ES-I3 (cell line): Measurements from ENCODE around the gene PPP3R1.

Source experiments
- H3K36me3 ChIP-seq: 2 replicates; pipeline ENCODE4 v1.6.1; 2013; ENCODE audit warnings: mild to moderate bottlenecking, low read length, control low read depth, moderate library complexity; ENCODE audit not compliant: insufficient read depth
- H3K4me1 ChIP-seq: 2 replicates; pipeline ENCODE4 v1.6.1; 2013; ENCODE audit warnings: mild to moderate bottlenecking, control low read depth, low read length; ENCODE audit not compliant: insufficient read depth
- H3K9ac ChIP-seq: 2 replicates; pipeline ENCODE4 v1.6.1; 2013; ENCODE audit warnings: low read depth, mild to moderate bottlenecking, low read length, moderate library complexity
- H3K9me3 ChIP-seq: 2 replicates; pipeline ENCODE4 v1.6.1; 2013; ENCODE audit warnings: mild to moderate bottlenecking, low read length, moderate library complexity; ENCODE audit not compliant: control insufficient read depth, insufficient read depth

PPP3R1 gene

DNA sequence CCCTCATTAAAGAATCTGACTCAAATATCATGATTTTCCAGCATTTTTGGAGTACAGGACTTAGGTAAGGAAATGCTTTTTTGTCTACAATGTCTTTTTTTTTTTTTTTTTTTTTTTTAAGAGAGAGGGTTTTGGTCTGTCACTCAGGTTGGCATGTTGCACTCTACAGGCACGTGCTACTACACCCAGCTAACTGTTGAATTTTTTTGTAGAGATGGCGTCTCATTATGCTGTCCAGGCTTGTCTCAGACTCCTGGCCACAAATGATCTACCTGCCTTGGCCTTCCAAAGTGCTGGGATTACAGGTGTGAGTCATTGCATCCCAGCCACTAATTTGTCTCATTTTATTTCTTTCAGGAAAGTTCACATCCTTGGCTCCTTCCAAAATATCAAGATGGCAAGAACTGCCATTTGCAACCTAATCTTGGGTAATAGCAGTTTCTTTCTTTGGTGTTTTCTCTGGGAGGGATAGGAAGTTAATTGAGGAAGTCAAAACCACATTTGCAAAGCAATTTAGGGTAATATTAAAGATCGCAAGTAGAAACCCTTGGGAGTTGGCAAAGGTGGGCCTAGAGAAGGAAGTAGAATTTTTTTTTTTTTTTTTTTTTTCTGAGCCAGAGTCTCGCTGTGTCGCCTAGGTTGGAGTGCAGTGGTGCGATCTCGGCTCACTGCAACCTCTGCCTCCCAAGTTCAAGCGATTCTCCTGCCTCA is 79.2 kb downstream of the PPP3R1 start:
- Histone ChIP-seq H3K4me1 (no peaks in the 10 kb centered on the region), H3K9ac (no peak overlapping the region), H3K9me3 (no peaks in the 10 kb centered on the region), H3K36me3 (peaks cover 16% of the 10 kb centered on the region)

DNA sequence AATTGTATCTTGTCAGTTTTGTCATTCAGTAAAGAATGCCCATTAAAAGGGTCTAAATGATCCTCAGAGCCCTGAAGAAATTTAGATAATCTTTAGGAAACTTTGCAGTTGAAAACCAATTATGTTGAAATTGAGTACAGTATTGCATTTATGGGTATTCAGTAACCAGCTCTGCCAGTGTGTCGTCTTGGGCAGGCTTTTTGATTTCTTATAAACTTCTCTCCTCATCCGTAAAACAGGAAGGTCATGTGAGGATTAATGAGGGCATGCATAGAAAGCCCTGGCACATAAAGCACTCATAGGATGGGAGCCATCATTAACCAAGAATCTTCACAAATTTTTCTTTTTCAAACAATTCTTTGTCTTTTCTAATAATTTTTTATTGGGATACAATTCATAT is 79.8 kb downstream of the PPP3R1 start:
- Histone ChIP-seq H3K36me3 (peaks cover 16% of the 10 kb centered on the region), H3K9ac (no peak overlapping the region), H3K9me3 (no peaks in the 10 kb centered on the region)

DNA sequence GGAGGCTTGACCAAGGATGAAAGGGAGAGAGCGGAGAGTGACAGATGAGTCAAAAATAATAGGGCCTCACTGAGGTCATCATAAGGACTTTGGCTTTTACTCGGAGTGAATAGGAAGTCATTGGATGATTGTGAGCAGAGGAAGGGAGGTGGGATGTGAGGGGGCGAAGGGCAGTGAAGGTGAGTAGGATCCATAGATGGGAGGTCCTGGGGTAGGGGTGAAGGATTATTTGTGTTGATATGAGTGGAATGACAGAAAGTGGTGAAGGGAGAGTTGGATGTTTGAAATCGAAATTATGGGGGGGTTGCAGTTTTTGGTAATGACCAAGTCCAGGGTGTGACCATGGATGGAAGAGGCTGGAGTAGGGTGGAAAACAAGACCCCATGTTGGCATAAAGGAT is 80.6 kb downstream of the PPP3R1 start:
- Histone ChIP-seq H3K9me3 (no peaks in the 10 kb centered on the region), H3K36me3 (peaks cover 16% of the 10 kb centered on the region), H3K9ac (no peak overlapping the region)

More for the DNA sequence above, 79.8 kb downstream of the PPP3R1 start:
- no peaks in the 10 kb centered on the region for H3K4me1 ChIP-seq

DNA sequence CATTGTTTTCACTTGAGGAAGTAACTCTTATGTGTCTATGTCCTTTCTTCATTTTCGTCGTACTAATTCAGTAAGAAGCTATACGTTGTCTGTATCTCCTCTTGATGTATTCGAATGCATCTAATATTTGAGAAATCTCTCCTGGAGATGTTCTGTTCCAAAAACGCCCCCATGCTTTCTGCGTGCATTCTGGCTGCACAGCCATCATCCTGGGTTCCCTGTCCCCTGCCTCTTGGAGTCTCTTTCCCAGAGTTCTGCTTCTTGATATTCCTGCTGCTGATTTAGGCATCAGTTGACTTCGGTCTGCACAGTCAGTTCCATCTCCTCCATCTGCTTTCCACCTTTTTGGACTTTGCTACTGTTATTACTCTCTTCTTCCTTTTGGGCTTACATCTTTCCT is 81.2 kb downstream of the PPP3R1 start:
- Histone ChIP-seq H3K9me3 (no peaks in the 10 kb centered on the region), H3K9ac (no peak overlapping the region), H3K4me1 (no peaks in the 10 kb centered on the region), H3K36me3 (peaks cover 16% of the 10 kb centered on the region)

More for the DNA sequence above, 80.6 kb downstream of the PPP3R1 start:
- no peaks in the 10 kb centered on the region for H3K4me1 ChIP-seq

DNA sequence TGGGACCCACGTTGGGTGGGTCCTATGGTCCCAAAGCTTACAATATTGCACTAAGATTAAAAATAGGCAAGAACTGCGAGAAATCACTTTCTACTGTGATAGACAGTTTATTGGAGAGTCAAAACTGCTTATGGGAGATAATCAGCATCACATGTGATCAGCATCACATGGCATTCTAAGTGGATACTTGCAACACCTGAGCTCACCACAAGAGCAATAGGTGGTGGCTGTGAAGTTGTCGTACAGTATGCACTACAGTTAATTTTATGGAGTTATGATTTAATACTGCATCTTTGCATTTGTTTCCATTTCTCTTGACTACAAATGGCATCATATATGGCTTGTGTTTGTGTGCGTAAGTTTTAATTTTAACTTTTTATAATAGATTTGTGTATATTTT is 83.0 kb downstream of the PPP3R1 start:
- H3K4me1 ChIP-seq, result no peaks in the 10 kb centered on the region
- no peak overlapping the region for H3K9ac ChIP-seq
- no peaks in the 10 kb centered on the region for H3K9me3 ChIP-seq
- H3K36me3 ChIP-seq, result peaks cover 11% of the 10 kb centered on the region

DNA sequence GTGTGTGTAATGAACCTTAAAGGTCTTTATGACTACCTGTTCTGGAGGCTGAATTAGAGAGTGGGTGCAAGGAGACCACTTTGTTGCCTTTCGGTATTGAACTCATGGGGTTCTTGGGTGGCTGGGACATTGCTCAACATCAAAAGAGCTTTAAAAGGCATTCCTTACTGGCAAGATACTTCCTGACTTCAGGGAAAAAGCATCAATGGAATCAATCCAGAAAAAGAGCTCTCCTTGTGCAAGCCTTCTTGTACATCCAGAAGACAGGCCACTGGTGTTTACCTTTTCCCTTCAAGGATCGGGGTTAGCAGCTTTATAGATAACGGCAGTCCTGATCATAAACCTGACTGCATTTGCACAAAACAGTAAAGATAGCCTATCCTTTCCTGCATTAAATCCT is 85.1 kb downstream of the PPP3R1 start:
- Histone ChIP-seq H3K4me1 (no peaks in the 10 kb centered on the region), H3K9me3 (no peaks in the 10 kb centered on the region), H3K9ac (no peak overlapping the region), H3K36me3 (peaks cover 12% of the 10 kb centered on the region)

DNA sequence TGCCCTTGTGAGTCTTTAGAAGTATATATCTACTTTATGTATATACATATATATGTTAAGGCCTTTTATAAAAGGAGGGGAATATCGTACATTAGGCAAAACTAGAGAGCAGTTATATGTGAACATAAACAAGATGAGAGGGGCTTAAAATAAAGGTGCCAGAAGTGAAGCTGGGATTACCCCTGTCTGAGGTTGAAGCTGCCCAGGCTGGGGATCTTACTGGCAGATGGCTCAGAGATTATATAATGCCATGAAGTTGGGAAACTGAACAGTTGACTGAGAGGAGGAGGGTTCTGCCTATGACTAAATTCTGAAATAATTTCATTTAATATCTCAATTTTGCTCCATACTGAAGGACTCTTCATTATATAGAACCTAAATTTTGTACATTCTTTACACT is 88.7 kb downstream of the PPP3R1 start:
- H3K4me1 ChIP-seq, result no peaks in the 10 kb centered on the region
- peaks cover 22% of the 10 kb centered on the region for H3K36me3 ChIP-seq
- no peak overlapping the region for H3K9ac ChIP-seq
- no peaks in the 10 kb centered on the region for H3K9me3 ChIP-seq

DNA sequence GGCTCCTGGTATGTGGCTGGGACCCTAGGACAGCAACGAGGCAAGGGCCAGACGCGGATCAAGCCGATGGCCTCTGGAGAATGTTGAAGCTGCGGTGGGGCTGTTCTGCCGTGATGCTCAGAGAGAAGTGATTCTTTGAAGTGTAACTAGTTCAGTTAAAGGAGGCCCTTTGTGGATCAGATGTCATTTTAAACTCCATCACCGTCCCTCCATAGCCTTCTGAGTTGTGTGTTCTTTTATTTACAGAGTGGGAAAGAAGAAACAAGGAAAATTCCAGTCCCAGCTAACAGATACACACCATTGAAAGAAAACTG is 94.2 kb downstream of the PPP3R1 start:
- Histone ChIP-seq H3K9me3 (no peaks in the 10 kb centered on the region), H3K36me3 (peaks cover 18% of the 10 kb centered on the region), H3K4me1 (no peaks in the 10 kb centered on the region), H3K9ac (peak overlapping the region; percentile 96)

DNA sequence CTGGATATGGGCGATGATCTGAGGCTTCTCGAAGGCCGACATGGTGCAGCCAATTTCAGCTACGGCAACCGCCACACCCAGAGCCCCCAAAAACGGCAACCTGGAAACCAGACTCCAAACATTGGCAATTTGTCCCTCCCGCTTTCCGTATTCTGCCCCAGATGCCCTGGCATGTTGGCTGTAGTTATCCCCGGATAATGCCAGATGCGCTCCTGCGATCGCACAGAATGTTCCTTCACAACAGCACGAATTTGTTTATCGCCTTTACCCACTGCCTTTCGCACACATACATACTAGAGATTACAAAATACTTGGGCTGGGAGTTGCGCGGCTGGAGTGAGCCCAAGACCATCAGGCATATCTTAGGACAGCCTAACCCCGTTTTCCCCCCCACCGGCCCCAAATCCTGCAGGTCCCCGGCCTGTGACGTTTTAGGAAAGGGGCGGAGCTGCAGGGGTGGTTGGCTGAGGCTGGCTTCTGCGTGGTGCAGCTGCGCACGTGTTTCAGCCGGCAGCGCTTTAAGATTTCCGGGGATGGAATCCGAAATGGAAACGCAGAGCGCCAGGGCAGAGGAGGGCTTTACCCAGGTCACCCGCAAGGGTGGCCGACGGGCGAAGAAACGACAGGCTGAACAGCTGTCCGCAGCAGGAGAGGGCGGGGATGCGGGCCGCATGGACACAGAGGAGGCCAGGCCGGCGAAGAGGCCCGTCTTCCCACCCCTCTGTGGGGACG is 94.8 kb downstream of the PPP3R1 start, which contains the start of gene PNO1:
Gene PNO1, plus strand, starts transcription at position 487 of the 732 bp plus-strand sequence. Its CDS starts 47 bp downstream, at position 534.
- Histone ChIP-seq H3K9ac (peak within 1 kb of the TSS; percentile 96), H3K36me3 (peaks cover 18% of the 10 kb centered on the region), H3K4me1 (no peaks in the 10 kb centered on the region)

DNA sequence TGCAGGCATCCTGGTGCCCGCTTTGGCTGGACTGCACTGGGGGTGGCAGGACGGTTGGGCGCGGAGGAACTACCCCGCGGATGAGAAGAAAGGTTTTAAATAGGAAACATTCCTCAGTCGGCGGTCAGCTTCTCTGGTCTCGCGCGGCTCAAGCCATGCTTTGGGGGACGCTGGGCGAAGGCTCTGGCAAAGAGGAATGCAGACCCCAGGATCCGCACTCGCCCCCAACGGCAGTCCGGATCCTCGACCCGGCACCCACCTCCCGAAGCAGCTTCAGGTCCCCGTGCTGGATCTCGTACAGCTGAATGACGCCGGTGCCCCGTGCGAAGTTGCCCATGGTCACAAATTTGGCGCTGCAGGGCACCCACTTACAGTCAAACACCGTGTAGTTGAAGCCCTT is 95.3 kb downstream of the PPP3R1 start:
- Histone ChIP-seq H3K4me1 (no peaks in the 10 kb centered on the region), H3K9ac (peak overlapping the region; percentile 96), H3K9me3 (no peaks in the 10 kb centered on the region), H3K36me3 (peaks cover 14% of the 10 kb centered on the region)

More for the DNA sequence above, 94.8 kb downstream of the PPP3R1 start, which contains the start of gene PNO1:
- H3K9me3 ChIP-seq, result no peaks in the 10 kb centered on the region

DNA sequence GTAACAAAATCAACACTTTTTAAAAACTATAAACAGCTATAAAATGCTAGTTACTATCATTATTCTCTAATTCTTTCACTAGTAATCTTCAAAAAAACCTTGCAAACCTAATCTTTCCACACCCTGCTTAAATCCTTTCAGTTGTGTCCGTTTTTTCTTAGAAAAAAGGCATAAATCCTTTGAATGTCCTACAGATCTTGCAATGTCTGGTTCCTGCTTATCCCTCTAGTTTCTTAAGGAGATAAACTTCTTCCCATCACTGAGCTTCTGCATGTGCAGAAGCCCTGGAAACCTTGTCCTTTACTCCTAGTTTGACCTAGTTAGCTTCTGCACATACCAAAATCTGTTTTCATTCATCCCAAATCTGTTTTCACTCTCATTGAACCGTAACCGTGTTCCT is 95.9 kb downstream of the PPP3R1 start:
- H3K36me3 ChIP-seq, result peaks cover 9% of the 10 kb centered on the region; the same call in 1 of the 2 replicates
- no peaks in the 10 kb centered on the region for H3K9me3 ChIP-seq
- no peaks in the 10 kb centered on the region for H3K4me1 ChIP-seq
- peak overlapping the region; percentile 96 for H3K9ac ChIP-seq

DNA sequence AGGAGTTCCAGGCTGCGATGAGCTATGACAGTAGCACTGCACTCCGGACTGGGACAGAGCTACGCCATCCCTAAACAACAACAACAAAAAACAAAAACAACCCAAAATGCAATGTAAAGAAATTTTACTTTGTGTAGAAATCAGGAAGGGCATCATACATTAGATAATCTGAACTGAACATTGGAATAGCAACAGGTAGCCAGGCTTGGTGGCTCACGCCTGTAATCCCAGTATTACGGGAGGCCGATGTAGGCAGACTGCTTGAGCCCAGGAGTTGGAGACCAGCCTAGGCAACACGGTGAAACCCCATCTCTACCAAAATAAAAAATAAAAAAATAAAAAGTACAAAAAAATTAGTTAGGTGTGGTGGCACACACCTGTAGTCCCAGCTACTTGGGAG is 96.7 kb downstream of the PPP3R1 start:
- Histone ChIP-seq H3K9me3 (no peaks in the 10 kb centered on the region), H3K9ac (no peak overlapping the region), H3K36me3 (peaks cover 6% of the 10 kb centered on the region; the same call in 1 of the 2 replicates), H3K4me1 (no peaks in the 10 kb centered on the region)

DNA sequence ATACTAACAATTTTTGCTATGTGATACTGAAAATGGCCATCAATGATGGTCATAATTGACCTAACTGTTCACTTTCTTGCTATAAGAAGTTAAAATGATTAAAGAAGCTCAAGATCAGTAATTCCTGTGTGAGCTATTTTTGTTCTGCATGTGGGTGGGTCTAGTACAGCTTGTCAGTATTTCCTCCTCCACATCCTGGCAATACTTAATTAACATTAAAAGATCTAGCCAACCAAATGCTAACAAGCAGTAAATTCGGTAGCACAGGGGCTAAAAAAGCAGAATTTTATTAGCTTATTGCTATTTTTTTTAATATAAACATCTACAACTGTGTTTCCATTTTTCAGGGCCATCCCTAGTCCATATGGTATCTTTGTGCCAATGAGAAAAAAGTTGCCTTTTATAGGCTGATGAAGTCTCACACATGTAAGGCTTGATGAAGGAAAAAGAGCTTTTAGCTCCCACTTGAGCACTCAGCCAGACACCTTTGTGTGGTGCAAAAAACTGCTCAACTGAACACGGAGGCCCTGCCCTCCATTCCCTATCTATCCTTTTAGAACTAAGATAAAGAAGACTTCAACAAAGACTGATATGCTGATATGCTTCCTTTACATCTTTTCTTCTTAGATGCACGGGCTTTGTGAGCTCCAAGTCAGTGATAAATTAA is 99.5 kb downstream of the PPP3R1 start:
- H3K9ac ChIP-seq, result no peak overlapping the region

DNA sequence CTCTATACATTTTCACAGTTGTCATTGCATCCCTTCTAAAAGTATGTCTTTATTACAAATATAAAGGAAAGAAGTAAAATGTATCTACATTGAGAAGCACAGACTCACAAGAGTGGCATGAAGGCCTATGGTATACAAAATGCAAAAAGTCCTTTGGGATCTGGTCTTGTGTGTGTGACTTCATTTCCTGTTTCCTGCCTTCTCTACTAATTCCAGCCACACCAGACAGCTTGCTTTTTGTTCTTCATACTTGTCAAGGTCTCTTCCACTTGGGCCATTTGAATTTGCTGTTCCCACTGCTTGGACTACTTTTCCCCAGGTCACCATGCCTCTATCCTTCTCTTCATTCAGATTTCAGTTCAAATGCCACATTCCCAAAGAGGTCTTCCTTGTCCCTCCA is 101.3 kb downstream of the PPP3R1 start:
- no peaks in the 10 kb centered on the region for H3K36me3 ChIP-seq
- no peak overlapping the region for H3K9ac ChIP-seq
- no peaks in the 10 kb centered on the region for H3K4me1 ChIP-seq

More for the DNA sequence above, 99.5 kb downstream of the PPP3R1 start:
- H3K36me3 ChIP-seq, result no peaks in the 10 kb centered on the region
- no peaks in the 10 kb centered on the region for H3K4me1 ChIP-seq
- H3K9me3 ChIP-seq, result no peaks in the 10 kb centered on the region

More for the DNA sequence above, 101.3 kb downstream of the PPP3R1 start:
- no peaks in the 10 kb centered on the region for H3K9me3 ChIP-seq
